MM.1S (cell line): ENCODE results near the gene CYSRT1.

Source experiments
- CTCF ChIP-seq: fragments of 300-600 bp; sonication (generic); IDR thresholded peaks from 2 replicates; pipeline ENCODE4 v1.5.1; 2016; ENCODE audit warnings: antibody characterized with exemption, low read length, mixed read lengths
- EZH2phosphoT487 ChIP-seq: fragments of 300-600 bp; sonication (generic); IDR thresholded peaks from 2 replicates; pipeline ENCODE4 v1.6.1; 2018; ENCODE audit warnings: antibody characterized with exemption, low read length

- no peak for TF ChIP-seq CTCF
- no peak for TF ChIP-seq EZH2phosphoT487
Measured at GRCh38 chr9:137234758-137235423, 9.9 kb downstream of the CYSRT1 start.
